GM18505 (cell line): ENCODE measurements around the gene PRSS36.

Experiments
- ATAC-seq: cut with Tn5 transposase; IDR thresholded peaks from one replicate; pipeline ENCODE4 v1.9.1; 2021; ENCODE audit not compliant: unreplicated experiment
- POLR2A ChIP-seq: IDR thresholded peaks from 4 replicates; pipeline ENCODE4 v1.6.1; 2011; ENCODE audit warnings: borderline replicate concordance; ENCODE audit not compliant: insufficient read depth, insufficient read length; ENCODE audit errors: extremely low read depth

Gene PRSS36

DNA sequence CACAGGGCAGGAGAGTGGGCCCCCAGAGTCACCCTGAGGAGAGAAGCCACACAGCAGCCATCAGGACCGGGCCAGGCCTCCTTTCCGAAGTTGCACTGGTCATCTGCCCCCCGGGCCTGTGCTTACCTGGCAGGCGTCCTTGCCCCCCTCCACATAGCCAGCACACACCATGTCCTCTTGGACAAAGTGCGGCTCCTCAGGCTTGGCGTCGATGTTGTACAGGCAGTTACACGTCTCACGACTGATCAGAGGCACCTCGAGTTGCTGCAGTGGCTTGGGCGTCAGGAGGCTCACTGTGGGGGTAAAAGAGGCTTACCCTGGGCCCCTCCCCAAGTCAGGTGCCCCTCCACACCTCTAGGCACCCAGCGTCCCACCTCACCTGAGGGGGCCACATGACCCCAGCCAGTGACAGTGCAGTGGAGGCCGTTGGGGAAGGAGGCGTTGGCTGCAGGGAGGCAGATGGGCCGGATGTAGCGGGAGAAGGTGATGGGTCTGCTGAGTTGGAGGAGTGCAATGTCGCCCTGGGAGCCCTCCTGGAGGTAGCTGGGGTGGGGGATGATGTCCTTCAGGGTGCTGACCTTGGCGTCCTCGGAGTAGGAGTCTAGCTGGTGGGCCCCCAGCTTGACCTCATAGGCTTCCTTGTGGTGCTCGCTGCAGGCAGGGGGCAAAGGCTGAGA, 17.4 kb downstream of the PRSS36 start:
- ATAC-seq = no peak
- TF ChIP-seq POLR2A = no peak

DNA sequence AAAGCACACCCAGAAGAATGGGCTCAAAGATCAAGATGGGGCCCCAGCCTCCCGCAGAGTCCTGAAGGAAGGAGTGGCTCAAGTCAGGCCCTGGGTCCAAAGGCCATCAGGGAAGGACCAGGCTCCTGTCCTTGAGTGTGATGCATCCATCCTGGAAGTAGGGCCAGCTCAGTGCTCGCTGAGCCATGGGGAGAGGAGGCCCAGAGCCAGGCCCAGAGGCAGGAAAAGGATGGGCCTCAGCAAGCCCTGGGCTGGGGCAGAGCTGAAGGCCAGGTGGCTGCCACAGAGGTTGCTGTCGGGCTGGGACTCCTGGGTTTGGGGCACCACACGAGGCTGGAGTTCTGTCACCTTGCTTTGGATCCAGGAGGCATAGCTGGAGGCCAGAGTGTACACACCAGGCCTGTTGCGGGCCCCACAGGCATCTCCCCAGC, 18.0 kb downstream of the PRSS36 start:
- ATAC-seq = no peak
- no peak for TF ChIP-seq POLR2A

DNA sequence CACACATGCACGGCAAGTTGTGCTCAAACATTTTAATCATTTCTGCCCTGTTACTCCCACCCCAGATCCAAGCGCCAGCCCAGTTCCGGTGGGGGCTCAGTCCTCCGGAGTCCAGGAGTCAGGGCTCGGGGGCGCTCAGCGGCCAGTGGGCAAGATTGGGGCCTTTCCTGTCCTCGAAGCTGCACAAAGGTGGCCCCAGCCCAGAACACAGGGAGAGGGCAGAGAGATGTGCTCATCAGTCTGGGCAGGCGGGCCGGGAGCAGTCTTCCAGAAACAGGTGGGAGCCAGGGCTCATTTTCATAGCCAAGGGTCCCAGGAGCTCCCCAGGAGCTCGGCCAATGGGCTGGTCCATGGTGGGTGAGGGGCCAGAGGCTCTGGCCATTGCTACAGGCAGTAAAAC, 18.4 kb downstream of the PRSS36 start:
- no peak for ATAC-seq
- no peak for TF ChIP-seq POLR2A

DNA sequence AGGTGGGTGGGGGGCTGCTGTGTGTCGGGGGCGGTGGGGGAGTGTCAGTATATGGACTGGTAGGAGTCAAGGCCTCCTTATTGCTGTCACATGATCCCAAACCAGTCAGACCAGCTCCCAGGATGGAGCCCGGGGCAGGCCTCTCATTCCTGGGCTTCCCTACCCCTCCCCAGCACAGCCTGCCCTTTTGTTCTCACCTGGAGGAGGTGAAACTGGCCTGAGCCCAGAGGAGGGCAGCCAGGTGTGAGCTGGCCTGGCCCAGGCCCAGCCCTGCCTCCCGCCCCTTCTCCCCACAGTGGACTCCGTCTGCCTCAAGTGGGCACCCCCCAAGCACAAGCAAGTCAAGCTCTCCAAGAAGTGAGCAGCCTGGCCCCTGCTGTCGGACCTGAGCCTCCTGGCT, 19.0 kb downstream of the PRSS36 start:
- no peak for ATAC-seq
- no peak for TF ChIP-seq POLR2A

DNA sequence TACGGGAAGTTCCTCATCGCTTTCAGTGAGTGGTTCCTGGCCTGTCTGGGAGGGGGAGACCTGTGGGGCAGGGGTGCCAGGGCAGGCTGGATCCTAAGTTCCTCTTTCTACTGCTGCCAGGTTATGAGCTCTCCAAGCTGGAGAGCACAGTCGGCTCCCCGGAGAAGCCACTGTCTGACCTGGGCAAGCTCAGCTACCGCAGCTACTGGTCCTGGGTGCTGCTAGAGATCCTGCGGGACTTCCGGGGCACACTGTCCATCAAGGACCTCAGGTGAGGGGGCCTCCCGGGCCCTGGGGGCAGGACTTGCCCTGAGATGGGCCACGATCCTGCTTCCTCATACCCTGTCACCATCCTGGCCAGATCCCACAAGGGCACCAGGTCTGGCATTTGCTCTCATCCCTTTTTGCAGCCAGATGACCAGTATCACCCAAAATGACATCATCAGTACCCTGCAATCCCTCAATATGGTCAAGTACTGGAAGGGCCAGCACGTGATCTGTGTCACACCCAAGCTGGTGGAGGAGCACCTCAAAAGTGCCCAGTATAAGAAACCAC, 19.5 kb downstream of the PRSS36 start:
- no peak for TF ChIP-seq POLR2A

DNA sequence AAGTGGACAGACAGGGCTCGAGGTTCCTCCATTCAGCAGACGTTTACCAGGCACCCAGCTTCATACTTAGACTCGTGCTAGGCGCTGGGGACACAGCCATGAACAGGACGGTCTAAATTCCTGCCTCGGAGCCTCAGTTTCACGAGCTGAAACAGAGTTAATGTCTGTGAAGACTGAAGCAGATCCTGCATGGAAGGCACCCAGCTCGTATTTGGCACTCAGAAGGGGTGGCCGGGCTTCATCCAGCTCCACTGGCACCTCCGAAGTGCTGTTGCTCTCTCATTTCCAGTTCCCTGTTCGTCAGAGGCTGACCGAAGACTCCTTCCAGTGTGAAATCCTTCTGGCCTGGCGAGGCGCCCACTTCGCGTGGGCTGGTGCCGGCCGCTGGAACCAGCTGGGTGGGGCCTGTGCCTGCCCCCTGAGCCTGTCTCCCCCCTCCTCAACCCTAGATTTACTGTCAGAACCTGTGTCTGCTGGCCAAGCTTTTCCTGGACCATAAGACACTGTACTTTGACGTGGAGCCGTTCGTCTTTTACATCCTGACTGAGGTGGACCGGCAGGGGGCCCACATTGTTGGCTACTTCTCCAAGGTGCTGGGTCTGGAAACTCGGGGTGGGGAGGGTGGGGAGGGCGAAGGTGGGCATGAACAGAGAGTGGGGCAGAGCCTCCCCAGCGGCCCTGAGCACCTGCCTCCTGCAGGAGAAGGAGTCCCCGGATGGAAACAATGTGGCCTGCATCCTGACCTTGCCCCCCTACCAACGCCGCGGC, 20.1 kb downstream of the PRSS36 start:
- TF ChIP-seq POLR2A = no peak

More for the DNA sequence above, 19.5 kb downstream of the PRSS36 start:
- ATAC-seq = no peak

DNA sequence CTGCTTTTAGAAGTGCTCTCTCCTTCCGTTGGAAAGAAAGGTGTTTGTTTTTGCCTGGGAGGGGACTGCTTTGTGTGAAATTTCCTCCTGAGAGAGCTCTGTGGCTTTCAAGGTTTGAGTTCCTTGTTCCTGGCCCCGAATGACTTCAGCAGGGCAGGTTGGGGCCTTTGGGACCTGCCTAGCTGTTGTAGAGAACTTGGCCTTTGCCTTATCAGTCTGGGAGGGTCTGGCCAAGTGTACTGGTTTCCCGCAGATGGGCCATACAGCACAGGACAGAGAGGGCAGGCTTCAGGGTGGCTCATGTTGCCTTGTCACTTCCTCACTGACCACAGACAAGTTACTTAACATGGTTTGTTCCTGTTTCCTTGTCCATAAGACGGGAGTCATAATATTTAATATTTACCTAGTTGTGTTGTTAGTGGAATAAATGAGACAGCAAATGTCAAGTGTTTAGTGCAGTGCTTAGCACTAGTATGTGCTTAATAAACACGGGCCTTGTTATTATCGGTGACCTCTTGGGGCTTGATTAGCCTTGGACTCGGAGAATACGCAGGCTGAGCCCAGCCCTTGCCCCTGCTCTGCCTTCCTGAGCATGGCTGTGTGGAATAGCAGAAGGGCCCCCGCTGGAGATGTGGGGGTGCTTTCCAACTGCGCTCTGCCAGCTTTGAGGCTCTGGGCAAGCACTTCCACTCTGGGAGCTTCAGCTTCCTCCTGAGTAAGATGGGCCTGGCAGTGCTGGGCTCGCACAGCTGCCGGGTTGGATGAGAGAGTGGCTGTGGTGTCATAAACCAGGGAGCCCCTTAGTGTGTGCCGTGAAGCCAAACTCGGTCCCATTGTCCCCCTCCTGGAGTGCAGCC, 20.9 kb downstream of the PRSS36 start:
- no peak for ATAC-seq
- no peak for TF ChIP-seq POLR2A

More for the DNA sequence above, 20.1 kb downstream of the PRSS36 start:
- no peak for ATAC-seq

DNA sequence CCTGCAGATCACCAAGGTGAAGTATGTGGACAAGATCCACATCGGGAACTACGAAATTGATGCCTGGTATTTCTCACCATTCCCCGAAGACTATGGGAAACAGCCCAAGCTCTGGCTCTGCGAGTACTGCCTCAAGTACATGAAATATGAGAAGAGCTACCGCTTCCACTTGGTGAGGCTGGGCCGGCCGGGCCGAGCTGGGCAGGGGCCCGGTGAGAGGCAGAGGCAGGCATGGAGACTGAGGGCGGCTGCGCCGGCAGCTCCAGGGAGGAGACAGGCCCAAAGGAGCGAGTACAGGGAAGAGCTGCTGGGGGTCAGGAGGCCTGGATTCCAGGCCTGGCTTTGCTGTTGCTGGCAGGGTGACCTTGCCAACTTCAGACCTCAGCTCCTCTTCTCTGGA, 22.7 kb downstream of the PRSS36 start:
- no peak for ATAC-seq
- no peak for TF ChIP-seq POLR2A

DNA sequence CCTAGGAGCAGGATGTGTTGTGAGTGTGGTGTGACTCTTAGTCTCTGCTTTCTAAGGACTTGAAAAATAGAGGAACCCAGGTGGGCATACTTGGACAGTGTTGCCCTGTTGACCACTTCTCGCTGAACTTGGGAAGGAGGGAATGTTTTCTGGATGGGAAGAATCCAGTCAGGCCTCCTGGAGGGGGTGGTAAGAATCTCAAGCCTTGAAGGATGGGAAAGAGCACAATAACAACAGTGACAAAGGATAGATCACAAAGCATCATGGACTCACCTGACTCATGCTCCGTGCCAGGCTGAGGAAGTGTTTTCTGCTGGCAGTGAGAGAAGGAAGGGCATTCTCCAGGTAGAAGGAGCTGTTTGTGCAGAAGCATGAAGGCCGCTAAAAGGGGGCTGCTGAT, 24.0 kb downstream of the PRSS36 start:
- no peak for ATAC-seq
- no peak for TF ChIP-seq POLR2A

DNA sequence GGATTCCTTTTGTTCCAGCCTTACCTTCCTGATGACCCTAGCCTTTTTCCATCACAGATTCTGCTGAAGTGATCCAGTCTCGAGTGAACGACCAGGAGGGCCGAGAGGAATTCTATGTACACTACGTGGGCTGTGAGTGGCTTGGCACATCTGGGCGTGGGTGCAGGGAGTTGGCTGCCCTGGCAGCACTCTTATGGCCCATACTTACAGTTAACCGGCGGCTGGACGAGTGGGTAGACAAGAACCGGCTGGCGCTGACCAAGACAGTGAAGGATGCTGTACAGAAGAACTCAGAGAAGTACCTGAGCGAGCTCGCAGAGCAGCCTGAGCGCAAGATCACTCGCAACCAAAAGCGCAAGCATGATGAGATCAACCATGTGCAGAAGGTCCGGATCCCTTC, 29.7 kb downstream of the PRSS36 start:
- ATAC-seq = no peak
- no peak for TF ChIP-seq POLR2A

DNA sequence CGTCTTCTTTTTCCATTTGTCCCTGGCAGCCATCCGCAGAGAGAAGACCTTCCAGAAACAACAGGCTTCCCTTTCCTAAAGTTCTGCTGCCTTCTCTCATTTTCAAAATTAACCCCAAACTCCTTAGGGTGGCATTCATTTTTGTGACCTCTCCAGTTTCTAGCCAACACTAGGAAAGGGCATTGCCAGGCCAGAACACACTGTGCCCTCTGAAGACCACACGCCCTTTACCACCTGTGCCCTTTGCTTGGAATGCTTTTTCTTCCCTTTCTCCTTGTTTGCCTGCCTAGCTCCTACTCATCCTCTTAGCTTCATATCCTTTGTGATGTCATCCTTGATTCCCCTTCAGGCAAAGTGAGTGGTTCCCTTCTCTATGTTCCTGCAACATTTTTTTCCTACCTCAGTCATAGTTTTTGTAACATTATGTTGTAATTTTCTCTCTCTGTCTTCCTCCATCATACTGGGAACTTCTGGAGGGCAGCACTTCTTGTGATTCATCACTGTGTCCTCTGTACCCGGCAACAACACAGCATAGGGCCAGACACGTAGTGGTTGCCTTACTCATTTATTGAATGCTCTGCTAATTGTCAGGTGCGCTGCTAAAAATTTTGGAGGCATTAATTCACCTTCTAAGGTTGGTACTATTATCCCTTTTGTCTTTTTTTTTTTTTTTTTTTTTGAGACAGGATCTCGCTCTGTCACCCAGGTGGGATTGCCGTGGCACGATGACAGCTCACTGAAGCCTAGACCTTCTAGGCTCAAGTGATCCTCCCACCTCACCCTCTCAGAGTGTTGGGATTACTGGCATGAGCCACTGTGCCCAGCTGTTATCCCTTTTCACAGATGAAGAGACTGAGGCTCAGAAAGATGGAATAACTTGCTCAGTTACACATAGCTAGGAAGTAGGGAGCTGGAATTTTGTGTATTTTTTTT, 31.4 kb downstream of the PRSS36 start:
- no peak for ATAC-seq
- TF ChIP-seq POLR2A = no peak

DNA sequence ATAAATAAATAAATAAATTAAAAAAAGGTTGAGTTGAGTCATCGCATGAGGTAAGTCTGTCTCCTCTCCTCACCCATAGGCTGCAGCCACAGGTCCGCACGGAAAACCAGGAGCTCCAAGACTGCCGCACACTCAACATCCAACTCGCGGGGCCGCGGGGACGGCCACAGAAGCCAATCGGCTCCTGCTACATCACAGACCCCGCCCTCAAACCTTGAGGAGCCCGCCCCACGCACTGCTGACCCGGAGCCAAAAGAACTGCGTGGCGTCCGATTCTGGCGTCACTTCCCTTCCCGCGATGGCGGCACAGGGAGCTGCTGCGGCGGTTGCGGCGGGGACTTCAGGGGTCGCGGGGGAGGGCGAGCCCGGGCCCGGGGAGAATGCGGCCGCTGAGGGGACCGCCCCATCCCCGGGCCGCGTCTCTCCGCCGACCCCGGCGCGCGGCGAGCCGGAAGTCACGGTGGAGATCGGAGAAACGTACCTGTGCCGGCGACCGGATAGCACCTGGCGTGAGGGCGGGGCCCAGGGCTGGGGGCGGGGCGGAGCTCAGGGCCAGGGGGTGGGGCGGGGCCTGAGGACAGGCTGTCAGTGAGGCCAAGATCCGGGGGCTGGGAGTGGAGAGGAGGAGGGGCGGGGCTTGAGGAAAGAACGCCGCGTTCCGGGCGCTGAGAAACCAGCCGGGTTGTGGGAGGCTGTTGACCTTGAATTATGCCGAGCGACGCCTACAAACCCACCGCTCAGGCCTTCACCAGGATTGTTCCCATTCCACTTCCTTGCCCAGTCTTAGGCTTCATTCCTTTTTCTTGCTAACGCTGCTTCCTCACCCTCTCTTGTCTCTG, 32.3 kb downstream of the PRSS36 start, which contains the start of gene KAT8:
KAT8 (plus strand) TSS at position 281 of the 839 bp plus-strand sequence; CDS start at position 299, 18 bp downstream.
- TF ChIP-seq POLR2A = peak; percentile 91
- ATAC-seq = peak; percentile 93

DNA sequence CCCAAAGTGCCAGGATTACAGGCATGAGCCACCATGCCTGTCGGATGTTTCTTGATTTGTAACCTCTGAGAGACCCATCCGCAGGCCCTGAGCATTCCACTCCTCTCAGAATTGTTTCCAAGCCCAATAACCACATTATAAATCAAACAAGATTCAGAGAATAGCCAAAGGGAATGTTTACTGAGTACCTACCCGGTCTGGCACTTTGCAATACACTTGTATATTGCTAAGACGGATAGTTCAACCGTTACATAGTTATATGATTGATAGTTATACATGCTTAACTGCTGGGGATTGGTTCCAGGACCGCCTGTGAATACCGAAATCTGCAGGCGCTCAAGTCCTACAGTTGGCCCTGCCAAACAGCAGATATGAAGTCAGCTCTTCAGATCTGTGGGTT, 35.4 kb downstream of the PRSS36 start:
- no peak for ATAC-seq
- no peak for TF ChIP-seq POLR2A
